ENCODE data around the gene CAPN5.

The CAPN5 gene

GRCh38 chr11:77102246-77103210 is 35.8 kb downstream of the CAPN5 start, which contains the start of gene OMP:
Gene OMP, plus strand, starts transcription at chr11:77102840. Its CDS starts 0 bp downstream, at chr11:77102840.
- no peak for DNase-seq

- no peak for DNase-seq
Measured at GRCh38 chr11:77103319-77103718, 36.5 kb downstream of the CAPN5 start.

GRCh38 chr11:77104727-77105126 is 38.0 kb downstream of the CAPN5 start:
- DNase-seq: no peak

GRCh38 chr11:77106321-77106720 is 39.5 kb downstream of the CAPN5 start:
- no peak for DNase-seq

GRCh38 chr11:77106759-77107158 is 40.0 kb downstream of the CAPN5 start:
- no peak for DNase-seq

GRCh38 chr11:77107950-77108349 is 41.2 kb downstream of the CAPN5 start:
- DNase-seq: no peak

GRCh38 chr11:77108436-77108835 is 41.7 kb downstream of the CAPN5 start:
- DNase-seq: no peak

GRCh38 chr11:77109236-77110019 is 42.7 kb downstream of the CAPN5 start:
- DNase-seq: peak; percentile 56 to 87

- DNase-seq: peak in 1 of 2 experiments; percentile 49
Measured at GRCh38 chr11:77110836-77111235, 44.1 kb downstream of the CAPN5 start.

GRCh38 chr11:77111277-77111676 is 44.5 kb downstream of the CAPN5 start:
- DNase-seq: no peak

- no peak for DNase-seq
Measured at GRCh38 chr11:77111946-77112345, 45.2 kb downstream of the CAPN5 start.

GRCh38 chr11:77112641-77113381 is 46.0 kb downstream of the CAPN5 start:
- no peak for DNase-seq

GRCh38 chr11:77113382-77114088 is 46.8 kb downstream of the CAPN5 start:
- peak; percentile 8 to 32 for DNase-seq

GRCh38 chr11:77114089-77114463 is 47.3 kb downstream of the CAPN5 start:
- DNase-seq: no peak

GRCh38 chr11:77115181-77115611 is 48.4 kb downstream of the CAPN5 start:
- DNase-seq: no peak

- no peak for DNase-seq
Measured at GRCh38 chr11:77115956-77116355, 49.2 kb downstream of the CAPN5 start.

- DNase-seq: peak; percentile 4 to 32
Measured at GRCh38 chr11:77117492-77117891, 50.7 kb downstream of the CAPN5 start.

- no peak for DNase-seq
Measured at GRCh38 chr11:77118086-77118485, 51.3 kb downstream of the CAPN5 start.

GRCh38 chr11:77118971-77119370 is 52.2 kb downstream of the CAPN5 start:
- no peak for DNase-seq

GRCh38 chr11:77119531-77119936 is 52.8 kb downstream of the CAPN5 start:
- DNase-seq: no peak

- no peak for DNase-seq
Measured at GRCh38 chr11:77120571-77120970, 53.8 kb downstream of the CAPN5 start.

- DNase-seq: no peak
Measured at GRCh38 chr11:77121096-77121640, 54.4 kb downstream of the CAPN5 start.

Measured in NCI-H2081 (cell line).